K562 (cell line): ENCODE results near the gene FKBP8. TPM values are rescaled to one million over a fixed set of nuclear protein-coding genes. Genes with fewer than 3 reads are reported as not detected.

Source experiments
- BDP1 ChIP-seq: IDR thresholded peaks from 3 replicates; pipeline ENCODE4 v1.6.1; 2011; ENCODE audit not compliant: insufficient read length, insufficient read depth
- CTBP1 ChIP-seq: fragments of 450-650 bp; IDR thresholded peaks from 2 replicates; pipeline ENCODE4 v1.6.1; 2016; ENCODE audit warnings: borderline replicate concordance
- EP400 ChIP-seq: fragments of 450-650 bp; IDR thresholded peaks from 2 replicates; pipeline ENCODE4 v1.6.1; 2017; ENCODE audit warnings: antibody characterized with exemption, mild to moderate bottlenecking, moderate library complexity
- EZH2 ChIP-seq: IDR thresholded peaks from 2 replicates; pipeline ENCODE4 v1.6.1; 2012; ENCODE audit warnings: low read depth, mild to moderate bottlenecking, inconsistent platforms, low read length, borderline replicate concordance
- HEY1 ChIP-seq: fragments of 250-450 bp; sonication (Bioruptor Pico); IDR thresholded peaks from 2 replicates; pipeline ENCODE4 v1.5.0; 2020; ENCODE audit warnings: mild to moderate bottlenecking, moderate library complexity, borderline replicate concordance
- HSF4 ChIP-seq: fragments of 250-450 bp; sonication (Bioruptor Pico); IDR thresholded peaks from 2 replicates; pipeline ENCODE4 v2.1.2; 2022; ENCODE audit warnings: mild to moderate bottlenecking, moderate library complexity, borderline replicate concordance
- MLLT1 ChIP-seq, 2 experiments: fragments of 450-650 bp; IDR thresholded peaks; 2 replicates each; pipeline ENCODE4 v1.6.1; 2016
- MYBL2 ChIP-seq, 2 experiments: fragments of 450-650 bp in 1 of 2; sonication (generic) in 1 of 2; formaldehyde crosslinking in 1 of 2; IDR thresholded peaks; 2 replicates each; pipeline versions ENCODE4 v1.6.1 to v1.8.1; 2017 to 2022; ENCODE audit warnings: borderline replicate concordance in 1 of 2, inconsistent platforms in 1 of 2, low read depth in 1 of 2, mild to moderate bottlenecking in 1 of 2, missing genetic modification reagents in 1 of 2, moderate library complexity in 1 of 2
- NCOA1 ChIP-seq: fragments of 450-650 bp; IDR thresholded peaks from 2 replicates; pipeline ENCODE4 v1.6.1; 2016; ENCODE audit warnings: low read depth
- NRF1 ChIP-seq, 2 experiments: fragments of 450-650 bp; IDR thresholded peaks in 1 of 2; conservative IDR thresholded peaks in 1 of 2; 2 replicates each; pipeline ENCODE4 v1.6.1; 2014; ENCODE audit warnings: mild to moderate bottlenecking in 2 of 2
- POLR2B ChIP-seq: fragments of 450-650 bp; IDR thresholded peaks from 2 replicates; pipeline ENCODE4 v1.6.1; 2018; ENCODE audit warnings: low read depth; ENCODE audit not compliant: partially characterized antibody
- STAT5A ChIP-seq: IDR thresholded peaks from 2 replicates; pipeline ENCODE4 v1.6.1; 2012; ENCODE audit warnings: low read length, inconsistent platforms, borderline replicate concordance
- TBL1XR1 ChIP-seq, 2 experiments: IDR thresholded peaks; 2 replicates each; pipeline ENCODE4 v1.6.1; 2012; ENCODE audit warnings: improper control_type of control experiment in 2 of 2, low read length in 2 of 2, mild to moderate bottlenecking in 1 of 2
- THAP12 ChIP-seq: fragments of 250-450 bp; sonication (Bioruptor Pico); IDR thresholded peaks from 2 replicates; pipeline ENCODE4 v1.9.0; 2021; ENCODE audit warnings: mild to moderate bottlenecking, inconsistent platforms
- TSC22D4 ChIP-seq: fragments of 450-650 bp; IDR thresholded peaks from 2 replicates; pipeline ENCODE4 v1.6.1; 2016; ENCODE audit warnings: missing genetic modification characterization, missing biosample characterization, control low read depth
- ZBTB34 ChIP-seq: fragments of 250-450 bp; sonication (Bioruptor Pico); IDR thresholded peaks from 2 replicates; pipeline ENCODE4 v1.8.0; 2021; ENCODE audit warnings: mild to moderate bottlenecking, moderate library complexity
- ZFP91 ChIP-seq: sonication (generic); formaldehyde crosslinking; IDR thresholded peaks from 2 replicates; pipeline ENCODE4 v1.8.0; 2022; ENCODE audit warnings: mild to moderate bottlenecking, missing genetic modification reagents
- ZNF778 ChIP-seq: fragments of 450-650 bp; formaldehyde crosslinking; IDR thresholded peaks from 2 replicates; pipeline ENCODE4 v1.4.0; 2020; ENCODE audit warnings: mild to moderate bottlenecking, moderate library complexity
- ZNF780A ChIP-seq: fragments of 250-450 bp; sonication (Bioruptor Pico); IDR thresholded peaks from 2 replicates; pipeline ENCODE4 v1.5.0; 2021; ENCODE audit warnings: mild to moderate bottlenecking
- polyA plus RNA-seq, 8 experiments: library from polyadenylated mRNA; depleted of rRNA in 4 of 8; stranded (reverse) in 5 of 8; unstranded in 3 of 8; fragments of >200 nt; fragmentation: Nextera tagmentation in 2 of 8; fragmentation: Illumina TruSeq in 1 of 8; extraction: Ambion mirVana in 2 of 8; extraction: Trizol in 1 of 8; gene quantifications; 2 replicates each; pipeline versions ENCODE4 v1.2.1 to v1.2.3, GENCODE V29; 2011 to 2014; ENCODE audit warnings: inconsistent platforms in 1 of 8, missing spikeins in 1 of 8
- total RNA-seq, 7 experiments: library from RNA; depleted of rRNA in 6 of 7; stranded (reverse); fragments of >200 nt in 6 of 7; fragmentation: Illumina TruSeq in 2 of 7; extraction: Trizol in 2 of 7; gene quantifications; 2 replicates each; pipeline versions ENCODE4 v1.2.1 to v1.2.3, GENCODE V29; 2011 to 2021; ENCODE audit warnings: low replicate concordance in 1 of 7
- TF ChIP-seq, protein P1 (sequence below): fragments of 250-450 bp; sonication (Bioruptor Pico); IDR thresholded peaks from 2 replicates; pipeline ENCODE4 v1.5.0; 2020; ENCODE audit warnings: mild to moderate bottlenecking, borderline replicate concordance

Gene FKBP8
- total and polyA plus RNA-seq, 9 of the 15 experiments (the other 6 are each of a cell fraction or from before 2014, with no cell fraction given) = 0.46 to 236 (median 104) TPM

DNA sequence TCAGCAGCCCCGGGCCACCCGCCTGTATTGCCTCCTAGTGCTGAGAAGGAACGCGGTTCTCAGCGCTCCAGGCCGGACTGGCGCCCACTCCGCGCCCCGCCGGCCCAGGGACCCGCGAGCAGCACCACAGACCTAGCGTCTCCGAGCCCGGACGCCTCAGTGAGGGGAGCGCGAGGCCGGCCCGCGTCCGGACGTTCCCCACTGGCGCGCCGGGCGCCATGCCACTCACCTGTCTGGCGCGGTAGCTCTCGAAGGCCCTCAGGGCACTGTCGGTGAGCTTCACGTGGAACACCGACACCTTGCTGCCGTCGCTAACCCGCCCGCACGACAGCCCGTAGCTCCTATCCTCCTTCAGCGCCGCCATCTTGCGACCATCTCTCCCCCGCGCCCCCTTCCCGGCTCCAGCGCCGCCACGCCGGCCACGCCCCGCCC, 21.7 kb downstream of the FKBP8 start, which contains the start of gene ELL (continued):
- TF ChIP-seq NCOA1 (no peak), EP400 (peak; percentile 38; the same call in 1 of the 2 replicates), CTBP1 (peak; percentile 62), ZBTB34 (CRISPR knock-in tag) (no peak), MYBL2 (IDR thresholded peaks at IDR 0.05; ENCODE audit: low read depth) (no peak), MYBL2 (CRISPR knock-in tag; IDR thresholded peaks at IDR 0.05; ENCODE audit: borderline replicate concordance) (no peak), TSC22D4 (tag) (no peak), ZNF778 (CRISPR knock-in tag) (no peak), TBL1XR1 (IDR thresholded peaks at IDR 0.05; ENCODE audit: low read length in 2 of 2) (no peak), HSF4 (CRISPR knock-in tag) (no peak), ZFP91 (CRISPR knock-in tag) (no peak), POLR2B (peak; percentile 89), MLLT1 (IDR thresholded peaks at IDR 0.05) (peak; percentile 24 to 53; a peak in 1 of 4 replicates), THAP12 (0 out of 2 replicates have a peak, but pooled peaks have one; percentile 29), BDP1 (no peak), EZH2 (no peak), ZNF780A (CRISPR knock-in tag) (no peak), NRF1 (conservative IDR thresholded peaks at IDR 0.05 in 1 of 2, IDR thresholded peaks at IDR 0.05 in 1 of 2) (no peak), STAT5A (no peak), HEY1 (CRISPR knock-in tag) (no peak)
- TF ChIP-seq, protein P1, sequence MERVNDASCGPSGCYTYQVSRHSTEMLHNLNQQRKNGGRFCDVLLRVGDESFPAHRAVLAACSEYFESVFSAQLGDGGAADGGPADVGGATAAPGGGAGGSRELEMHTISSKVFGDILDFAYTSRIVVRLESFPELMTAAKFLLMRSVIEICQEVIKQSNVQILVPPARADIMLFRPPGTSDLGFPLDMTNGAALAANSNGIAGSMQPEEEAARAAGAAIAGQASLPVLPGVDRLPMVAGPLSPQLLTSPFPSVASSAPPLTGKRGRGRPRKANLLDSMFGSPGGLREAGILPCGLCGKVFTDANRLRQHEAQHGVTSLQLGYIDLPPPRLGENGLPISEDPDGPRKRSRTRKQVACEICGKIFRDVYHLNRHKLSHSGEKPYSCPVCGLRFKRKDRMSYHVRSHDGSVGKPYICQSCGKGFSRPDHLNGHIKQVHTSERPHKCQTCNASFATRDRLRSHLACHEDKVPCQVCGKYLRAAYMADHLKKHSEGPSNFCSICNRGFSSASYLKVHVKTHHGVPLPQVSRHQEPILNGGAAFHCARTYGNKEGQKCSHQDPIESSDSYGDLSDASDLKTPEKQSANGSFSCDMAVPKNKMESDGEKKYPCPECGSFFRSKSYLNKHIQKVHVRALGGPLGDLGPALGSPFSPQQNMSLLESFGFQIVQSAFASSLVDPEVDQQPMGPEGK (CRISPR knock-in tag) = no peak
